RPMI7951 (cell line): Measurements from ENCODE around the gene TMEM37. TPM values are rescaled to one million over a fixed set of nuclear protein-coding genes. Genes with fewer than 3 reads are reported as not detected.

Experiments used
- DNase-seq: peaks from one replicate; pipeline ENCODE4 v3.0.0-alpha.2; 2012; ENCODE audit warnings: low read depth
- total RNA-seq: library from RNA; depleted of rRNA; stranded (reverse); fragments of >200 nt; shearing (Covaris generic); gene quantifications from 2 replicates; pipeline ENCODE4 v1.2.3, GENCODE V29; 2014

Gene TMEM37
- total RNA-seq, 1 experiment from 2014 or later, result not detected

GRCh38 chr2:119417908-119418307, 13.7 kb upstream of the TMEM37 start:
- no peak for DNase-seq

GRCh38 chr2:119419065-119419464, 12.6 kb upstream of the TMEM37 start:
- peak; percentile 45 for DNase-seq

GRCh38 chr2:119419803-119420508, 11.7 kb upstream of the TMEM37 start:
- no peak for DNase-seq

GRCh38 chr2:119421304-119421703, 10.3 kb upstream of the TMEM37 start:
- no peak for DNase-seq

- no peak for DNase-seq
Observed at GRCh38 chr2:119421741-119422140, 9.9 kb upstream of the TMEM37 start.

GRCh38 chr2:119422360-119423107, 9.1 kb upstream of the TMEM37 start:
- DNase-seq, result no peak

- DNase-seq, result no peak
Observed at GRCh38 chr2:119423108-119423444, 8.6 kb upstream of the TMEM37 start.

- DNase-seq, result no peak
Observed at GRCh38 chr2:119423811-119424210, 7.8 kb upstream of the TMEM37 start.

GRCh38 chr2:119424284-119425118, 7.2 kb upstream of the TMEM37 start:
- no peak for DNase-seq

- DNase-seq, result no peak
Observed at GRCh38 chr2:119425119-119425405, 6.6 kb upstream of the TMEM37 start.

GRCh38 chr2:119425620-119426395, 5.8 kb upstream of the TMEM37 start:
- DNase-seq, result no peak

- no peak for DNase-seq
Observed at GRCh38 chr2:119426396-119426675, 5.3 kb upstream of the TMEM37 start.

- no peak for DNase-seq
Observed at GRCh38 chr2:119426801-119427395, 4.8 kb upstream of the TMEM37 start.

- DNase-seq, result no peak
Observed at GRCh38 chr2:119427756-119428155, 3.9 kb upstream of the TMEM37 start.

GRCh38 chr2:119428488-119429224, 3.0 kb upstream of the TMEM37 start:
- DNase-seq, result no peak

GRCh38 chr2:119429225-119429981, 2.3 kb upstream of the TMEM37 start:
- DNase-seq, result no peak

GRCh38 chr2:119430023-119430498, 1.6 kb upstream of the TMEM37 start:
- DNase-seq, result no peak

- DNase-seq, result no peak
Observed at GRCh38 chr2:119431976-119432850, 559 bp downstream of the TMEM37 start.

- DNase-seq, result no peak
Observed at GRCh38 chr2:119432851-119433522, 1.3 kb downstream of the TMEM37 start.
